GM12878 (cell line): ENCODE measurements around the gene CANX. TPM values are rescaled to one million over a fixed set of nuclear protein-coding genes. Genes with fewer than 3 reads are reported as not detected.

Source experiments
- ATAC-seq: fragments of 200-7000 bp; cut with Tn5 transposase; 3 replicates; pipeline ENCODE4 v1.9.1; 2020; ENCODE audit warnings: mild to moderate bottlenecking, moderate library complexity
- BruUV-seq: library from RNA; stranded (reverse); fragments of 400-500 nt; replicated peaks from 2 replicates; lab custom pipeline; 2021; lab: Mats Ljungman, UMichigan
- CTCF ChIA-PET: fragments of 300-600 bp; sonication (Branson Sonifier 250); formaldehyde crosslinking; extraction: SDS; loops from one replicate; lab custom pipeline; 2021; ENCODE audit warnings: inconsistent platforms; lab: Yijun Ruan, JAX
- POLR2A ChIA-PET: fragments of 350-600 bp; formaldehyde crosslinking; extraction: SDS; loops from one replicate; lab custom pipeline; 2021; ENCODE audit warnings: inconsistent platforms; lab: Charles Lee
- RAD21 ChIA-PET: fragments of 300-600 bp; sonication (Branson Sonifier 250); formaldehyde crosslinking; loops from one replicate; lab custom pipeline; 2023; ENCODE audit warnings: antibody characterized with exemption; ENCODE audit not compliant: unreplicated experiment; lab: Charles Lee
- SMC1A ChIA-PET: fragments of 300-600 bp; sonication (Branson Sonifier 250); formaldehyde crosslinking; loops from one replicate; lab custom pipeline; 2023; ENCODE audit not compliant: unreplicated experiment, uncharacterized antibody; lab: Charles Lee
- DNase-seq: peaks from one replicate; pipeline ENCODE4 v3.0.0-alpha.2; 2011; ENCODE audit warnings: low read depth, low spot score
- FAIRE-seq: peaks from 3 replicates; lab custom pipeline; 2011; peaks lifted over from hg19 to GRCh38; lab: Jason Lieb, UNC
- H2AFZ ChIP-seq: 2 replicates; pipeline ENCODE4 v1.6.0; 2011; ENCODE audit warnings: low read depth, low read length, control low read depth; ENCODE audit not compliant: control insufficient read depth
- H3K27ac ChIP-seq: 2 replicates; pipeline ENCODE4 v1.5.1; 2011; ENCODE audit warnings: control low read depth; ENCODE audit not compliant: control insufficient read depth, insufficient read depth
- H3K27me3 ChIP-seq, 2 experiments: replicated peaks in 1 of 2; 2 replicates each; pipeline versions ENCODE4 v1.6.0 to v1.6.1; 2011; ENCODE audit warnings: low read length in 1 of 2; ENCODE audit not compliant: control insufficient read depth in 2 of 2, insufficient read depth in 2 of 2
- H3K36me3 ChIP-seq, 2 experiments: 2 replicates each; pipeline ENCODE4 v1.5.1; 2011; ENCODE audit warnings: low read length in 1 of 2; ENCODE audit not compliant: control insufficient read depth in 2 of 2, insufficient read depth in 2 of 2
- H3K4me1 ChIP-seq: 2 replicates; pipeline ENCODE4 v1.6.1; 2011; ENCODE audit warnings: mild to moderate bottlenecking, low read length, moderate library complexity, mixed read lengths; ENCODE audit not compliant: control insufficient read depth, insufficient read depth
- H3K4me2 ChIP-seq: 2 replicates; pipeline ENCODE4 v1.6.0; 2011; ENCODE audit warnings: control low read depth; ENCODE audit not compliant: control insufficient read depth, insufficient read depth
- H3K4me3 ChIP-seq: fragments of 200-600 bp; sonication (generic); 2 replicates; pipeline ENCODE4 v1.5.1; 2016
- H3K79me2 ChIP-seq: 2 replicates; pipeline ENCODE4 v1.6.0; 2011; ENCODE audit warnings: low read length; ENCODE audit not compliant: control insufficient read depth, insufficient read depth
- H3K9ac ChIP-seq: 2 replicates; pipeline ENCODE4 v1.8.0; 2011; ENCODE audit warnings: low read length, control low read depth, mixed read lengths; ENCODE audit not compliant: control insufficient read depth, insufficient read depth
- H3K9me3 ChIP-seq: replicated peaks from 3 replicates; pipeline ENCODE4 v1.5.1; 2011; ENCODE audit warnings: mild to moderate bottlenecking, low read length; ENCODE audit not compliant: control insufficient read depth, insufficient read depth
- H4K20me1 ChIP-seq: 2 replicates; pipeline ENCODE4 v1.6.0; 2011; ENCODE audit not compliant: control insufficient read depth, insufficient read depth
- ATF3 ChIP-seq: IDR thresholded peaks from 2 replicates; pipeline ENCODE4 v1.6.1; 2011; ENCODE audit warnings: low read depth, mild to moderate bottlenecking, low read length, moderate library complexity, borderline replicate concordance; ENCODE audit errors: extremely low read depth
- ATF7 ChIP-seq: fragments of 450-650 bp; IDR thresholded peaks from 2 replicates; pipeline ENCODE4 v1.6.1; 2016; ENCODE audit warnings: low read depth, mild to moderate bottlenecking
- CBX5 ChIP-seq: sonication (generic); IDR thresholded peaks from 2 replicates; pipeline ENCODE4 v1.6.1; 2016; ENCODE audit warnings: low read depth, moderate library complexity, mild to moderate bottlenecking, inconsistent platforms
- FOXK2 ChIP-seq: fragments of 450-650 bp; IDR thresholded peaks from 2 replicates; pipeline ENCODE4 v1.6.1; 2017; ENCODE audit warnings: mild to moderate bottlenecking, moderate library complexity
- MAX ChIP-seq: IDR thresholded peaks from 2 replicates; pipeline ENCODE4 v1.6.1; 2012; ENCODE audit warnings: low read depth, low read length, improper control_type of control experiment
- MLLT1 ChIP-seq: fragments of 450-650 bp; IDR thresholded peaks from 2 replicates; pipeline ENCODE4 v1.6.1; 2016; ENCODE audit warnings: mild to moderate bottlenecking
- RB1 ChIP-seq: fragments of 450-650 bp; formaldehyde crosslinking; IDR thresholded peaks from 2 replicates; pipeline ENCODE4 v1.6.1; 2017; ENCODE audit warnings: mild to moderate bottlenecking, borderline replicate concordance
- SMARCA5 ChIP-seq: fragments of 450-650 bp; IDR thresholded peaks from 2 replicates; pipeline ENCODE4 v1.6.1; 2017; ENCODE audit warnings: mild to moderate bottlenecking
- SUPT20H ChIP-seq: IDR thresholded peaks from 2 replicates; pipeline ENCODE4 v1.6.1; 2011; ENCODE audit warnings: low read depth, mild to moderate bottlenecking, low read length, moderate library complexity, borderline replicate concordance; ENCODE audit not compliant: control insufficient read depth
- TCF7 ChIP-seq: IDR thresholded peaks from 2 replicates; pipeline ENCODE4 v1.6.1; 2014; ENCODE audit warnings: antibody characterized with exemption, borderline replicate concordance
- ZNF24 ChIP-seq: fragments of 450-650 bp; IDR thresholded peaks from 2 replicates; pipeline ENCODE4 v1.6.1; 2017; ENCODE audit warnings: antibody characterized with exemption, mild to moderate bottlenecking
- ZNF622 ChIP-seq: fragments of 450-650 bp; IDR thresholded peaks from 2 replicates; pipeline ENCODE4 v1.6.1; 2017; ENCODE audit warnings: mild to moderate bottlenecking, inconsistent platforms
- whole genome bisulfite sequencing: methylation state at CpG from one replicate; pipeline ENCODE4 v1.1.6; 2016; ENCODE audit warnings: low lambda C conversion rate; ENCODE audit not compliant: insufficient replicate concordance, insufficient coverage; ENCODE audit errors: missing lambda C conversion rate; 5-methylcytosine and 5-hydroxymethylcytosine counted together
- in situ Hi-C: fragments of 300-500 bp; cut with MboI; formaldehyde crosslinking; loops from 9 replicates; pipeline ENCODE4 v1.14.3; 2018; ENCODE audit warnings: mixed read lengths
- intact Hi-C: fragments of 100-400 bp; cut with micrococcal nuclease; formaldehyde crosslinking; loops from one replicate; pipeline ENCODE4 v1.14.2; 2022; ENCODE audit not compliant: unreplicated experiment
- polyA plus RNA-seq, 11 experiments: library from polyadenylated mRNA; depleted of rRNA in 4 of 11; unstranded in 6 of 11; stranded (reverse) in 5 of 11; fragments of >200 nt; fragmentation: Nextera tagmentation in 4 of 11; fragmentation: Illumina TruSeq in 1 of 11; extraction: Ambion mirVana in 4 of 11; extraction: Trizol in 1 of 11; gene quantifications; 1 replicate in 1 of 11; 2 replicates in 10 of 11; pipeline versions ENCODE4 v1.2.1 to v1.2.3, GENCODE V29; 2011 to 2016; ENCODE audit warnings: inconsistent platforms in 2 of 11, missing spikeins in 2 of 11, low read depth in 1 of 11
- total RNA-seq, 4 experiments: library from RNA; depleted of rRNA in 3 of 4; stranded (reverse); fragments of >200 nt in 3 of 4; fragmentation: Illumina TruSeq in 1 of 4; extraction: Trizol in 1 of 4; gene quantifications; 2 replicates each; pipeline versions ENCODE4 v1.2.1 to v1.2.3, GENCODE V29; 2013 to 2021

Gene CANX
- total and polyA plus RNA-seq, 10 of the 15 experiments (the other 5 are each of a cell fraction or from before 2014, with no cell fraction given), result 78.2 to 602 (median 412) TPM

GRCh38 chr5:179729727-179730126, 31.0 kb downstream of the CANX start:
- ChIA-PET RAD21 (interaction anchor here (0.6 kb wide), 1 partner anchor 66 kb away, joined by 4 read pairs; no protein-coding TSS in a partner anchor), POLR2A (interaction anchor here (0.6 to 1.5 kb wide), 2 partner anchors 32 to 66 kb away, joined by 4 to 7 read pairs; no protein-coding TSS in a partner anchor), SMC1A (interaction anchor here (0.9 to 3.4 kb wide), 3 partner anchors 28 to 49 kb away, joined by 3 to 12 read pairs (median 4); partner anchors contain the start of gene CBY3), CTCF (interaction anchor here (0.8 kb wide), 1 partner anchor 9 kb away, joined by 3 read pairs; no protein-coding TSS in a partner anchor)
- Histone ChIP-seq H3K4me3 (no peak overlapping the region), H3K4me2 (no peak overlapping the region), H3K27ac (no peak overlapping the region), H2AFZ (no peak overlapping the region), H3K4me1 (peaks cover 6% of the 10 kb centered on the region; the same call in 1 of the 2 replicates), H3K9ac (no peak overlapping the region), H3K9me3 (no peaks in the 10 kb centered on the region), H3K36me3 (peaks cover 10 to 36% of the 10 kb centered on the region in 2 experiments), H4K20me1 (no peaks in the 10 kb centered on the region; the same call in 1 of the 2 replicates), H3K79me2 (peaks cover 21% of the 10 kb centered on the region), H3K27me3 (no peaks in the 10 kb centered on the region)
- no TSS peak for BruUV-seq
- in situ Hi-C loops (no loop called here), intact Hi-C loops (no loop called here)
- ATAC-seq (no peak), FAIRE-seq (no peak), DNase-seq (no peak)
- no peak for TF ChIP-seq ZNF24
- TF ChIP-seq TCF7, result no peak
- no peak for TF ChIP-seq RB1
- no peak for TF ChIP-seq ATF7
- no peak for TF ChIP-seq MLLT1
- TF ChIP-seq CBX5, result no peak
- TF ChIP-seq MAX, result no peak
- no peak for TF ChIP-seq FOXK2
- TF ChIP-seq SMARCA5, result no peak
- no peak for TF ChIP-seq SUPT20H
- TF ChIP-seq ZNF622, result no peak
- TF ChIP-seq ATF3, result no peak
- WGBS, result 53% methylated on average over 3 of the region's 3 CpGs
